NCI-H2107 treated with DMSO at 0.1 percent for 48 hours (cell line): ENCODE data around the gene NCOA6.
A peak's percentile ranks its signal among the peaks of the same experiment; 100 is the strongest.
"Not testable (repeated sequence)": the region's sequence is repeated elsewhere in the genome, so short reads cannot be mapped to it uniquely, and the experiment has no call there.

Experiments used
- DNase-seq: peaks from one replicate; lab custom pipeline; 2025; ENCODE audit not compliant: unreplicated experiment; lab: John Stamatoyannopoulos, UW

NCOA6 gene

DNA sequence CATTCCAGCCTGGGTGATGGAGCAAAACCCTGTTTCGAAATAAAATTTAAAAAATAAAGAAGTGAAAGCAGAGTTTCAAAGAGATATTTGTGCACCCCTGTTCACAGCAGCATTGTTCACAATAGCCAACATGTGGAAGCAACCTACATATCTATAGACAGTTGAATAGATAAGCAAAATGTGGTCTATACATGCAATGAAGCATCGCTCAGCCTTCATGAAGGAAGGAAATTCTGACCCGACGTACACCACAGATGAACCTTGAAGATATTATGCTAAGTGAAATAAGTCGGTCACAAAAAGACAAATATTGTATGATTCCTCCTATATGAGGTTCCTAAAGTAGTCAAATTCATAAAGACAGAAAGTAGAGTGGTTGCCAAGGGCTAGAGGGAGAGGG lies 6.5 kb upstream of the NCOA6 start:
- DNase-seq, result no peak

- no peak for DNase-seq
Measured at GRCh38 chr20:34829191-34829590, 3.7 kb upstream of the NCOA6 start.

DNA sequence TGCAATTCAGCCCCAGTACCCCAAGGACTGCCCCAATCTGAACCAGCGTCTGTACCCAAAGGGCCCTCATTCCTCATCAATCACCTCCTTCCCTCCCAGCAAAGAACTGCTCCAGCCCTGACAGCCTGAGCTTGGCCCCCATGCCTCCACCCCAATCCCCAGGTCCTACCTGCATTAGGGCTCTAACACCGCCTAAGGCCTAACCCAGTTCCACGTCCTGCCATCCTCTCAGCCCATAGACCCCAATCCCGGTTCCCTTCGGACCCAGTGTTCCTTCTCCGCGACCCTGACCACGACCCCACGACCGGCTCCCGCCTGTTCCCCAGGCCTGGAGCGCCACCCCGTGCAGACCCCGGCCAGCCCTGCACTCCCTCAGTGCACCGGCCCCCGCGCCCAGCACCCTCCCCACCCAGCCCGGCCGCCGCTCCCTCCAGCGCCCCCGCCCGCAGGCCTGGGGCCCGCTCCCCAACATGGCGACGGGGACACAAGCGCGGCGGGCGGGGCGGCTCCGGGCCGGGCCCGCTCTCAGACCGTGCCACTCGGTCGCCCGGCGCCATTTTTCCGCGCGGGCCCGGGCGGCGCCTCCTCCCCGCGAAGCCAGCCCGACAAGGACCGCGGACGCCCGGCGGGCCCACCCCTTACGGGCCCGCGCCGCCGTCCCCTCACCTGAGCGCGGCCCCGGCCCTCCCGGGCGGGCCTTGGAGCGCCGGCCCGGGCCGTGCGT lies 483 bp downstream of the NCOA6 start:
- DNase-seq, result peak; percentile 39

DNA sequence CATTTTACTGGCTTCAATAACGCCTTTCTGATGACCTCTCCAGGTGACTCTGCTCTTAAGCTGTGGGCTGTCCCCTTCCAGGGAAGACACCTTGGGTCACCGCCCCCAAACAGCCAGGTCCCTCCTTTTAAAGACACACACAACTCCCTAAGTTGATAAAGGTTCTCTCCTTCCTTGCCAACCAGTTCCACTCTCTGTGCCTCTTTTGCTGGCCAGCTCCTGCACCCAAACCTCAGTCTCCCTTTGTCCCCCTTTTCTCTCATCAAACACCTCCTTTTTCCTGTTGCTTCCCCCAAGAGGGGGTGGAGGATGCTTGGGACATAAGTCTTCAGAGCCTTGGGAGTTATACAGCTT lies 1.0 kb downstream of the NCOA6 start:
- DNase-seq, result peak; percentile 54

- DNase-seq, result no peak
Measured at GRCh38 chr20:34824026-34824425, 1.4 kb downstream of the NCOA6 start.

DNA sequence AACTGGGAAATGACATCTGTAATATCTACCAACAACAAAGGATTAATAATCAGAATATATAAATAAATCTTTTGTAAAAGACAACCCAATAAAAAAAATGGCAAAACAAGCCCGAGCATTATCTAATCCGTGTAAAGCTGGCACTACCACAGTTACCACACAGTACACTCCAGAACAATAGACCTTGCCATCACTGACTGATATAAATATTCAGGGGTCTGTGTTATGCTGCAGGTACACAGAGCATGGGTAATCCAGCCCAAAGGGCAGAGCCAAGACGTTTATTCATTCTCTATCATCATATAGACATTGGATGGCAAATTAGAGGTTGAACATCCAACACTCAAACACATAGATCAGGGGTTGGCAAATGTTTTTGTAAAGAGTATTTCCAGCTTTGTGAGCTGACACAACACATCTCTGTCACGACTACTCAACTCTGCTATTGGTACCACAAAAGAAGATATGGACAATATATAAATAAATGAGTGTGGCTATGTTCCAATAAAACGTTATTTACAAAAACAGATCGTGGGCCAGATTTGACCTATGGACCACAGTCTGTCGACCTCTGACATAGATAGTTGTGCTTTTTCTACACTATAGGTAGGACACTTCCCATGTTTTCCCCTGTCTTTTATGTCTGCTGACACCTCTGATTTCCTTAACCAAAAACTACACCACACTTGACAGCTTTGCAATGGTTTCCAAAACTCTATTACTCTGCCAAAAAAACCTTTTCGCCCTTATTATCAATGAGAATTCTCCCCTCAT lies 4.5 kb downstream of the NCOA6 start:
- DNase-seq, result no peak

- DNase-seq, result no peak
Measured at GRCh38 chr20:34817801-34818200, 7.7 kb downstream of the NCOA6 start.

DNA sequence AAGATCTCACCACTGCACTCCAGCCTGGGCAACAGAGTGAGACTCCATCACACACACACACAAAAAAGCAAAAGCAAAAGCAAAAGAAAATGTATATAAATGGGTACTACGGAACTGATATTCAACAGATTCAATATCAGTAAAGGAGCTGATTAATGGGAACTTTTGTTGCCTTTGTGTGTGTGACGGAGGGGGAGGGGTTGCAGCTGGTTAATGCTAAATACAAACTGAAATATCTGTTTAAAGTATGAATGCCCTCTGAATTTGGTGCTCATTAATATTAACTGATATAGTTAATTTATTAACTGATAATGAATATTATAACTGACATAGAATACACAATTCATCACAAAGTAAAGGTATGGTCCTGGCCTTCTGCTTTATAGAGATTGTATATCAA lies 8.4 kb downstream of the NCOA6 start:
- no peak for DNase-seq

- no peak for DNase-seq
Measured at GRCh38 chr20:34815636-34816035, 9.8 kb downstream of the NCOA6 start.

DNA sequence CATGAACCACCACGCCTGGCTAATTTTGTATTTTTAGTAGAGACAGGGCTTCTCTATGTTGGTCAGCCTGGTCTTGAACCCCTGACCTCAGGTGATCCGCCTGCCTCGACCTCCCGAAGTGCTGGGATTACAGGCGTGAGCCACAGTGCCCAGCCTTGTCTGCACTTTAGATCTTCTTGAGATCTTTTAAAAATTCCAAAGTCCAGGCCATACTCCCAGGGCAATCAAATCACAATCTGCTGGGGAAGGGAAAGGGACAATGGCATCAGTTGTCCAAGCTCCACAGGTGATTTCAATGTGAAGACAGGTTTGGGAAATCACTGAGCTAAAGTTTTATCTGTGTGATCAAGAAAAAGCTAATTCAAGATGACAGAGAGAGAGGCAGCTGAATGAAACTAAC lies 16.9 kb downstream of the NCOA6 start:
- DNase-seq, result no peak

- not testable (repeated sequence) for DNase-seq
Measured at GRCh38 chr20:34807944-34808465, 17.4 kb downstream of the NCOA6 start.

- no peak for DNase-seq
Measured at GRCh38 chr20:34806255-34806654, 19.2 kb downstream of the NCOA6 start.

- DNase-seq, result no peak
Measured at GRCh38 chr20:34798871-34799270, 26.6 kb downstream of the NCOA6 start.

DNA sequence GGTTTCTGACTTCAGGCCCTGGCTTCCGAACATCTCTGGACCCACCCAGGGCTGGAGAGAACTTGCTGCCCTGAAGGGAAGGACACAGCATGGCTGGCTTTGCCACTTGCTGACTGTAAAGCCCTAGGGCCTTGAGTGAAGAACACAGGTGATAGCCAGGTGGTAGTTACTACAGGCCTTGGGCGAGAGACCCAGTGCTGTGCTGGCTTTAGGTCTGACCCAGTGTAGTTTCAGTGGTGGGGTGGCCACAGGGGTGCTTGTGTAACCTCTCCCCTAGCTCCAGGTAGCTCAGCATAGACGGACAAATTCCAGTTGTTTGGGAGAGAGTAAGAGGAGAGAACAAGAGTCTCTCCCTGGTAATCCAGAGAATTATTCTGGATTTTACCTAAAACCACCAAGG lies 27.1 kb downstream of the NCOA6 start:
- DNase-seq, result no peak

GRCh38 chr20:34797012-34797995 lies 28.1 kb downstream of the NCOA6 start:
- DNase-seq, result no peak

- DNase-seq, result peak; percentile 33
Measured at GRCh38 chr20:34794006-34794585, 31.4 kb downstream of the NCOA6 start.

DNA sequence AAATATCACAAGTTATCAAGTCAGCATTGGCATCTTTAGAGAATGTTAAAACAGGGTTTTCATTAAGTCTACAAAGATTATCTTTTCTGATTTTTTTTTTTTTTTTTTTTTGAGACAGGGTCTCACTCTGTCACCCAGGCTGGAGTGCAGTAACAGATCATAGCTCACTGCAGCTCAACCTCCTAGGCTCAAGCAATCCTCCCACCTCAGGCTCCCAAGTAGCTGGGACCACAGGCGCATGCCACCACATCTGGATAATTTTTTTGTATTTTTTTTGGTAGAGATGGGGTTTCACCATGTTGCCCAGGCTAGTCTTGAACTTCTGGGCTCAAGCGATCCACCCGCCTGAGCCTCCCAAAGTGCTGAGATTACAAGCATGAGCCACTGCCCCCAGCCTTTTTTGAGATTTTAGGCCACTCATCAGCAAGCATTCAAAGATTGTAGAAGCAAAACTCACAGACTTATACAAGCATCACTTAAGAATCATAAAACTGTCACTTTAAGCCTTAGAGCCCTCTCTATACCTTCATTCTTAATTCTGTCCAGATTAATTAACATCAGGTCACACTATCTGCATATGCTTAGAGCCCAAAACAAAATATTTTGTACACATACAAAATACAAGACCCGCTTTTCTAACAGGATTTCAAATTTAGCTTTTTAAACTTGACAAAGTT lies 32.6 kb downstream of the NCOA6 start:
- no peak for DNase-seq

GRCh38 chr20:34791289-34792020 lies 34.0 kb downstream of the NCOA6 start:
- DNase-seq, result peak; percentile 3

DNA sequence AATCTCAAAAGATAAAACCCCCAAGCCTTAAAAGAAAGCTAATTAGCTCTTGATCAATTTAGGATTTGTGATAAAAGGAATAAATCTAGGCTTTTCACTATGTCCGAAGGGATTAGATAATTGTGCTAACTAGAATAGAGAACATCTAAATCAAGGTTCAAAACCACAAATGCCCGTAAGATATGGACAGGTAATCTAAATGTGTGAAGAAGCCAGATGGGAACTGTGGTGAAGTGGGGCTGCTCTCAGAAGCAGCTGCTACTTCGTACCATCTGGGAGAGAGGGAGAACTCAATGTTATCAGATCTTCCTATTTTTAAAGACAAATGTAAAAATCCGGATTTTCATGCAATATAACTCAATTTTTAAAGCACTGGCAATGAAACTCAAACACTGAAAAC lies 44.2 kb downstream of the NCOA6 start:
- no peak for DNase-seq

GRCh38 chr20:34780291-34780690 lies 45.2 kb downstream of the NCOA6 start:
- not testable (repeated sequence) for DNase-seq
